HepG2 (cell line): ENCODE measurements around the gene TMEM39B. TPM values are rescaled to one million over a fixed set of nuclear protein-coding genes. Genes with fewer than 3 reads are reported as not detected.
"Not testable (repeated sequence)": the region's sequence is repeated elsewhere in the genome, so short reads cannot be mapped to it uniquely, and the experiment has no call there.

Experiments
- ATAC-seq: fragments of 200-7000 bp; cut with Tn5 transposase; 3 replicates; pipeline ENCODE4 v1.9.1; 2020; ENCODE audit warnings: mild to moderate bottlenecking, moderate library complexity
- BruUV-seq: library from RNA; stranded (reverse); fragments of 400-500 nt; replicated peaks from 2 replicates; lab custom pipeline; 2021; lab: Mats Ljungman, UMichigan
- CTCF ChIA-PET: fragments of 300-600 bp; formaldehyde crosslinking; extraction: SDS; loops from one replicate; lab custom pipeline; 2021; ENCODE audit warnings: low total read pairs, inconsistent platforms, low intra/inter-chr PET ratio; lab: Yijun Ruan, JAX
- POLR2A ChIA-PET: fragments of 350-600 bp; sonication (Branson Sonifier 250); formaldehyde crosslinking; loops from one replicate; lab custom pipeline; 2020; ENCODE audit warnings: antibody characterized with exemption, inconsistent platforms; lab: Yijun Ruan, JAX
- DNase-seq: peaks from one replicate; pipeline ENCODE4 v3.0.0-alpha.2; 2015; ENCODE audit warnings: low spot score
- FAIRE-seq: peaks from 3 replicates; lab custom pipeline; 2011; peaks lifted over from hg19 to GRCh38; lab: Jason Lieb, UNC
- H2AFZ ChIP-seq: one replicate; pipeline ENCODE4 v1.6.1; 2011; ENCODE audit warnings: low read length, inconsistent platforms
- H3K27ac ChIP-seq: fragments of 300-600 bp; 3 replicates; pipeline ENCODE4 v1.8.0; 2011; ENCODE audit warnings: mixed run types, mild to moderate bottlenecking, mixed read lengths, low read length, inconsistent platforms; ENCODE audit not compliant: insufficient read depth; ENCODE audit errors: extremely low read length
- H3K27me3 ChIP-seq, 2 experiments: fragments of 200-600 bp in 1 of 2; 2 replicates in 1 of 2; 3 replicates in 1 of 2; pipeline versions ENCODE4 v1.6.0 to v1.8.0; 2011; ENCODE audit warnings: low read length in 2 of 2, mild to moderate bottlenecking in 2 of 2, moderate library complexity in 2 of 2, inconsistent platforms in 1 of 2; ENCODE audit not compliant: insufficient read depth in 2 of 2, control insufficient read depth in 1 of 2
- H3K36me3 ChIP-seq, 2 experiments: fragments of 200-600 bp in 1 of 2; replicated peaks in 1 of 2; 2 replicates in 1 of 2; 3 replicates in 1 of 2; pipeline versions ENCODE4 v1.5.1 to v1.8.0; 2011; ENCODE audit warnings: low read length in 2 of 2, inconsistent platforms in 1 of 2; ENCODE audit not compliant: insufficient read depth in 2 of 2, control insufficient read depth in 1 of 2
- H3K4me1 ChIP-seq: 2 replicates; pipeline ENCODE4 v1.5.1; 2012; ENCODE audit warnings: low read length, inconsistent platforms; ENCODE audit not compliant: insufficient read depth
- H3K4me2 ChIP-seq: 2 replicates; pipeline ENCODE4 v1.6.0; 2011; ENCODE audit warnings: low read depth, low read length, inconsistent platforms
- H3K4me3 ChIP-seq, 3 experiments: fragments of 200-600 bp in 1 of 3; sonication (generic), shearing (Covaris generic) in 1 of 3; replicated peaks in 1 of 3; 2 replicates each; pipeline ENCODE4 v1.5.1; 2011 to 2016; ENCODE audit warnings: low read length in 3 of 3, inconsistent platforms in 2 of 3, low read depth in 2 of 3, mild to moderate bottlenecking in 2 of 3, control low read depth in 1 of 3, mixed read lengths in 1 of 3; ENCODE audit not compliant: insufficient read depth in 1 of 3
- H3K79me2 ChIP-seq: one replicate; pipeline ENCODE4 v1.6.1; 2011; ENCODE audit warnings: low read length, inconsistent platforms; ENCODE audit not compliant: insufficient read depth
- H3K9ac ChIP-seq: 2 replicates; pipeline ENCODE4 v1.6.0; 2011; ENCODE audit warnings: mild to moderate bottlenecking, low read depth, low read length, inconsistent platforms; ENCODE audit not compliant: insufficient read depth
- H3K9me3 ChIP-seq: 2 replicates; pipeline ENCODE4 v1.5.1; 2012; ENCODE audit warnings: mild to moderate bottlenecking, low read length
- H4K20me1 ChIP-seq: 2 replicates; pipeline ENCODE4 v1.6.0; 2011; ENCODE audit warnings: inconsistent platforms, mild to moderate bottlenecking, low read length, moderate library complexity; ENCODE audit not compliant: insufficient read depth
- BATF2 ChIP-seq: sonication (generic); formaldehyde crosslinking; IDR thresholded peaks from 2 replicates; pipeline ENCODE4 v1.8.0; 2022; ENCODE audit warnings: mild to moderate bottlenecking, missing genetic modification reagents, moderate library complexity
- DR1 ChIP-seq: sonication (generic); formaldehyde crosslinking; IDR thresholded peaks from 2 replicates; pipeline ENCODE4 v1.8.0; 2021; ENCODE audit warnings: mild to moderate bottlenecking, missing genetic modification reagents, inconsistent platforms
- E2F5 ChIP-seq: sonication (generic); formaldehyde crosslinking; conservative IDR thresholded peaks from 2 replicates; pipeline ENCODE4 v1.4.0; 2020; ENCODE audit warnings: missing genetic modification reagents
- FOXK2 ChIP-seq: fragments of 450-650 bp; IDR thresholded peaks from 2 replicates; pipeline ENCODE4 v1.6.1; 2016
- GABPB1 ChIP-seq: IDR thresholded peaks from 2 replicates; pipeline ENCODE4 v1.6.1; 2016; ENCODE audit warnings: mild to moderate bottlenecking, missing genetic modification reagents, moderate library complexity, missing compliant biosample characterization
- HIVEP1 ChIP-seq: sonication (generic); formaldehyde crosslinking; IDR thresholded peaks from 2 replicates; pipeline ENCODE4 v1.4.0; 2020; ENCODE audit warnings: mild to moderate bottlenecking, missing genetic modification reagents
- KMT2A ChIP-seq: sonication (generic); formaldehyde crosslinking; IDR thresholded peaks from 2 replicates; pipeline ENCODE4 v1.4.0; 2020; ENCODE audit warnings: missing genetic modification reagents
- NBN ChIP-seq: fragments of 450-650 bp; conservative IDR thresholded peaks from 2 replicates; pipeline ENCODE4 v1.6.1; 2017
- RFX3 ChIP-seq: IDR thresholded peaks from 2 replicates; pipeline ENCODE4 v1.6.1; 2016; ENCODE audit warnings: missing biosample characterization, missing genetic modification reagents
- TAF15 ChIP-seq: fragments of 200-400 bp; formaldehyde crosslinking; IDR thresholded peaks from one replicate; pipeline ENCODE4 v1.6.1; 2018; ENCODE audit warnings: mild to moderate bottlenecking, low read depth, low read length; ENCODE audit not compliant: poor library complexity, severe bottlenecking
- TOPORS ChIP-seq: sonication (generic); formaldehyde crosslinking; IDR thresholded peaks from 2 replicates; pipeline ENCODE4 v1.8.0; 2023; ENCODE audit warnings: mild to moderate bottlenecking, missing genetic modification reagents
- UBTF ChIP-seq: sonication (generic); formaldehyde crosslinking; IDR thresholded peaks from 2 replicates; pipeline ENCODE4 v1.4.0; 2020; ENCODE audit warnings: mild to moderate bottlenecking, missing genetic modification reagents
- ZNF3 ChIP-seq: IDR thresholded peaks from 2 replicates; pipeline ENCODE4 v1.7.0; 2017; ENCODE audit warnings: inconsistent platforms
- ZNF317 ChIP-seq: sonication (generic); formaldehyde crosslinking; IDR thresholded peaks from 2 replicates; pipeline ENCODE4 v1.5.0; 2020; ENCODE audit warnings: mild to moderate bottlenecking, missing genetic modification reagents
- ZNF383 ChIP-seq: sonication (generic); formaldehyde crosslinking; IDR thresholded peaks from 2 replicates; pipeline ENCODE4 v1.4.0; 2020; ENCODE audit warnings: missing genetic modification reagents, mild to moderate bottlenecking, borderline replicate concordance
- ZNF577 ChIP-seq: sonication (generic); formaldehyde crosslinking; IDR thresholded peaks from 2 replicates; pipeline ENCODE4 v1.4.0; 2020; ENCODE audit warnings: mild to moderate bottlenecking, low read depth, missing genetic modification reagents, borderline replicate concordance
- ZNF772 ChIP-seq: sonication (generic); formaldehyde crosslinking; IDR thresholded peaks from 2 replicates; pipeline ENCODE4 v1.5.0; 2020; ENCODE audit warnings: mild to moderate bottlenecking, missing genetic modification reagents
- WGBS: methylation state at CpG from one replicate; pipeline ENCODE4 v1.1.6; 2017; ENCODE audit warnings: low lambda C conversion rate; 5-methylcytosine and 5-hydroxymethylcytosine counted together
- in situ Hi-C: cut with HindIII; loops from 2 replicates; pipeline ENCODE4 v1.10.0; 2017; ENCODE audit warnings: low pct_unique_long_range_greater_than_20kb; ENCODE audit not compliant: extremely low pct_ligation_motif_present
- intact Hi-C: fragments of 100-400 bp; cut with micrococcal nuclease; formaldehyde crosslinking; loops from one replicate; pipeline ENCODE4 v1.10.0; 2022; ENCODE audit not compliant: unreplicated experiment
- polyA plus RNA-seq, 8 experiments: library from polyadenylated mRNA; depleted of rRNA in 3 of 8; stranded (reverse) in 7 of 8; unstranded in 1 of 8; fragments of >200 nt; fragmentation: Illumina TruSeq in 4 of 8; extraction: Trizol in 4 of 8; gene quantifications; 2 replicates each; pipeline versions ENCODE4 v1.2.1 to v1.2.3, GENCODE V29; 2011 to 2016; ENCODE audit warnings: low read depth in 4 of 8, missing spikeins in 1 of 8, mixed read lengths in 1 of 8; ENCODE audit not compliant: insufficient read depth in 1 of 8
- total RNA-seq, 5 experiments: library from RNA; depleted of rRNA; stranded (reverse); fragments of >200 nt; fragmentation: Illumina TruSeq; extraction: Trizol; gene quantifications; 2 replicates each; pipeline ENCODE4 v1.2.3, GENCODE V29; 2016; ENCODE audit warnings: low read depth in 1 of 5

Gene TMEM39B
- total and polyA plus RNA-seq, 2 of the 13 experiments (the other 11 are each of a cell fraction or from before 2014, with no cell fraction given) = 4.9 to 10.4 TPM

- H2AFZ ChIP-seq, intact Hi-C loops, H3K27me3 ChIP-seq, H3K27ac ChIP-seq, ATAC-seq, H3K4me2 ChIP-seq, in situ Hi-C loops, H3K9me3 ChIP-seq, H3K4me1 ChIP-seq, H3K36me3 ChIP-seq, BruUV-seq, FAIRE-seq, CTCF ChIA-PET, H3K9ac ChIP-seq, DNase-seq, H3K4me3 ChIP-seq: not testable (repeated sequence)
- POLR2A ChIA-PET = interaction anchor here (1.4 kb wide), 1 partner anchor 32 kb away, joined by 4 read pairs; the partner anchor contains the start of gene TXLNA
- H4K20me1 ChIP-seq = peaks cover 19% of the 10 kb centered on the region
- peak; percentile 71; the same call in 1 of the 2 replicates for TF ChIP-seq ZNF317
- over 99% methylated on average over 5 of the region's 5 CpGs for WGBS
- H3K79me2 ChIP-seq = peaks cover 71% of the 10 kb centered on the region
These were observed 75.1 kb downstream of the TMEM39B start for GRCh38 chr1:32147799-32148198.

- no TSS peak for BruUV-seq
- TF ChIP-seq ZNF383 (CRISPR knock-in tag) (no peak), ZNF772 (CRISPR knock-in tag) (no peak), TAF15 (no peak), KMT2A (no peak), HIVEP1 (CRISPR knock-in tag) (no peak), GABPB1 (no peak), UBTF (no peak), BATF2 (CRISPR knock-in tag) (no peak), ZNF3 (no peak), RFX3 (CRISPR knock-in tag) (no peak), NBN (no peak), TOPORS (CRISPR knock-in tag) (no peak), DR1 (CRISPR knock-in tag) (no peak), E2F5 (CRISPR knock-in tag) (no peak), ZNF577 (CRISPR knock-in tag) (no peak), FOXK2 (no peak)
- FAIRE-seq = no peak
- ChIA-PET POLR2A (interaction anchor here (1.0 kb wide), 1 partner anchor 29 kb away, joined by 3 read pairs; the partner anchor contains the start of gene TXLNA), CTCF (no interaction called here)
- Histone ChIP-seq H3K27ac (no peak overlapping the region), H3K79me2 (peaks cover 57% of the 10 kb centered on the region), H3K4me1 (no peaks in the 10 kb centered on the region), H3K27me3 (no peaks in the 10 kb centered on the region), H3K4me3 (no peak overlapping the region), H3K9me3 (no peaks in the 10 kb centered on the region), H3K9ac (no peak overlapping the region), H3K36me3 (peaks cover under 1 to 7% of the 10 kb centered on the region in 2 experiments; a peak in 3 of 5 replicates), H2AFZ (no peak overlapping the region), H4K20me1 (0 out of 2 replicates have a peak, but pooled peaks cover 8% of the 10 kb centered on the region), H3K4me2 (no peak overlapping the region)
- no peak for ATAC-seq
- in situ Hi-C loops = no loop called here
- 92% methylated on average over 9 of the region's 9 CpGs for WGBS
- no peak for DNase-seq
- intact Hi-C loops = no loop called here
These were observed 78.1 kb downstream of the TMEM39B start for GRCh38 chr1:32150847-32151246.
